ENCODE measurements around the gene SEC14L3.

Gene SEC14L3

GRCh38 chr22:30441088-30441487, 30.7 kb downstream of the SEC14L3 start:
- DNase-seq, result no peak

DNA sequence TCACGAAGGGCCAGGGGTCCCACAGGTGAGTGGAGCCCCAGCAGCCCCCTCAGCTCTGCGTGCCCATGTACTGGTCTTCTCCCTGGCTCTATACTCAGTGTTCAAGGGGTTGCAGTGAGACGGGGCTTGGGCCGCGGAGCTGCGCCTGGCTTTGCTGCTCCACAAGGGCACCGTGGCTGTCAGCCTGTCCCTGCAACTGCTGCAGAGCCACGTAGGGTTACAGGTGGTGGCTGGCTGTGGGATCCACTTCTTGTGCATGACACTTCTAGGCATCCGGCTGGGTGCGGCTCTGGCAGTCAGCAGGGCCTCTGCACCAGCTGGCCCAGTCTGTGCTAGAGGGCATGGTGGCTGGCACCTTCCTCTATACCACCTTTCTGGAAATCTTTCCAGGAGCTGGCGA, 32.0 kb downstream of the SEC14L3 start:
- DNase-seq, result no peak

GRCh38 chr22:30439226-30439625, 32.6 kb downstream of the SEC14L3 start:
- no peak for DNase-seq

DNA sequence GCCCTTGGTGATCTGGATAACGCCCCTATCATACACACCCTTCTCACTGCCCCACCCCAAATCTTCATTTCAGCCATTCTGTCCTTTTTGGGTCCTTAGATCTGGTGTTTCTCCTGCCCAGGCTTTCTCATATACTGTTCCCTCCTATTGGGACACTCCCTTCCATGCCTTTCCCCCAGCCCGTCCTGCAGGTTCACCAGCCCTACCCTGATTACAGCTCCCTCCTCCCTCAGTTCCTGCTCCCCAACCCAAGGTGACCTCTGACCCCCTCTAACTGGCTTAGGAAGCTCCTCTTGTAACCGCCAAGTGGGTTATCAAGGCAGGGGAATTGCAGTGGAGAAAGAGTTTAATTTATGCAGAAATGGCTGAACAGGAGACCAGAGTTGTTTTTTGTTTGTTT, 33.3 kb downstream of the SEC14L3 start:
- DNase-seq, result no peak

- no peak for DNase-seq
Observed at GRCh38 chr22:30436196-30436595, 35.6 kb downstream of the SEC14L3 start.

- DNase-seq, result peak; percentile 62
Observed at GRCh38 chr22:30435674-30436126, 36.1 kb downstream of the SEC14L3 start.

- DNase-seq, result no peak
Observed at GRCh38 chr22:30434843-30435242, 37.0 kb downstream of the SEC14L3 start.

- DNase-seq, result no peak
Observed at GRCh38 chr22:30433773-30434172, 38.0 kb downstream of the SEC14L3 start.

DNA sequence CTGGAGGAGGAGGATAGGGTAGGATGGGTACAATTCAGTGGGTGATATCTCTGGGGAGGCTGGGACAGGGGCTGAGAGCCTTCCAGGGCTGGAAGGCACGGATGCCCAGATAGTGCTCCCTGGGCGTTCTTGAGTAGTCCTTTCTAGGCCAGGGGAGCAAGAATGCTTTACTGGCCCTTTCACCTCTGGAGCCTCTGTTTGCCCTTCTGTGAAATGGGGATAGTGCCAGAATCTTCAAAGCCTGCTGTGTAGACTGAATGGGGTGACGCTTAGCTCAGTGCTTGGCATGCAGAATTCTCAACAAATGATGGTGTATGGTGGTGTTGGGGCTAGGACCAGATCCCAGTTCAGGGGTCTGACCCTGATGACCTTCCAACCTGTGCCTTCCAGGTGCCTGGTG, 38.6 kb downstream of the SEC14L3 start:
- DNase-seq, result no peak

DNA sequence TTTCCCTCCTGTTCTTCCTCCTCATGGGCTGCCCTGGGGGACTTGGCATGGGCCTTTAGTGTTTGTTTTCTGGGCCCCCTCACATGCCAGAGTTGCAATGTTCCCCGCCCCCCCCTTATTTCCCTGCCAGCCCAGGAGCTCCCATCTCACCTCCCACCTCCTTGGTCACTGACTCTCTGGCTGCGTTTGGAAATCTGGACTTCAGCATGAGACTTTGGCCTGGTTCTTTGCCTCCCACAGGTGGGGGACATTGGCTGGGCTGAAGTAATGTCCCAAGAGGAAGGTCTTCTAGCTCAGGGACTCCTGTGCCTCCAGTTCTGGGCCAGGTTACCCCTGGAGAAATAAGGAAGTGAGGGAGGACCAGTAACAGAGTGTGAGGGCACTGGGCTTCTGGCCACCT, 39.3 kb downstream of the SEC14L3 start:
- no peak for DNase-seq

- no peak for DNase-seq
Observed at GRCh38 chr22:30432096-30432495, 39.7 kb downstream of the SEC14L3 start.

DNA sequence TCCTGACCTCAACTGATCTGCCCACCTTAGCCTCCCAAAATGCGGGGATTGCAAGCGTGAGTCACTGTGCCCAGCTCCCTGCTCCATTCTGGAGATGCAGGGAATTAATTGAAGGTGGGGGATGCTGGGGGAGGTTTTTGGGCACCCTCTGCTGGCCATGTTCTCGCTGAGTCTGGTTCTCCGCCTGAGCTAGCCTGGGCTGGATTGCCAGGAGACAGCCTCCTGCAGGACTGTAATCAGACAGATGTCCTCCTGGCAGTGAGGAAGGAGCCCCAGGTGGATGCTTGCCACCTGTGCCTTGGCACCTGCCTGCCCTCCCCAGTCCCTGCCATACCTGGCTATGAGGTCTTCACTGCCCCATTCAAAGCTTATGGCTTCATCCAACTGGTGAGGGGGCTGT, 40.9 kb downstream of the SEC14L3 start:
- no peak for DNase-seq

DNA sequence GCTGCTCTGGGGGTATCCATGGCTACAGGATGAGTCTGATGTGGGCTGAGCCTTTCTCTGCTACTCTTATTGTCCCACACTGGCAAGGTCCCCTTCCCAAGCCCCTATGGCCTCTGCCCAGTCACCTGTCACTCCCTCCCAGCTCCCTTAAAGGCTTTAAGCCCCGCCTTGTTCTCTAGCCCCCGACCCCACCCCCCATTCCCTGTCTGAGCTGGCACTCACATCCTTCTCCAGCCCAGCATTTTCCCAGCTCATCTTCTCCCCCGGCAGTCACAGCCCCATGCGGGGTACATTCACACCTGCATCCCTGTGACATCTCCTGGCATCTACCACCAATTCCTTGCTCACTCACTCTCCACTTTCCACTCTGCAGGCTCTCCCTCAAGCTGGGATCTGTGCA, 41.9 kb downstream of the SEC14L3 start:
- no peak for DNase-seq

- DNase-seq, result no peak
Observed at GRCh38 chr22:30427871-30428270, 43.9 kb downstream of the SEC14L3 start.

GRCh38 chr22:30426388-30427353, 45.1 kb downstream of the SEC14L3 start:
- peak; percentile 43 for DNase-seq

- peak; percentile 44 for DNase-seq
Observed at GRCh38 chr22:30425616-30426387, 46.0 kb downstream of the SEC14L3 start, which contains the start of gene MTFP1. MTFP1 (plus strand) TSS chr22:30425768; CDS start chr22:30425880, 112 bp downstream.

DNA sequence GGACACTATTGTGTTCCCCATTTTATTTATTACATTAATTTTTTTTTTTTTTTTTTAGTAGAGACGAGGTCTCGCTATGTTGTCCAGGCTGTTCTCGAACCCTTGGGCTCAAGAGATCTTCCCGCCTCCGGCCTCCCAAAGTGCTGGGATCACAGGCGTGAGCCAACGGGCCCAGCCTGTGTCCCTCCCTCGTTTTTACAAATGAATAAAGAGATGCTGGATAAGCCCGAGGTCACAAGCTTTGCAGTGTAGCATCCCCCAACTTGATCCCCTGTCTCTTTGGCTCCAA, 46.5 kb downstream of the SEC14L3 start:
- no peak for DNase-seq

GRCh38 chr22:30424534-30425326, 47.1 kb downstream of the SEC14L3 start:
- no peak for DNase-seq

GRCh38 chr22:30423959-30424533, 47.8 kb downstream of the SEC14L3 start:
- peak; percentile 90 for DNase-seq

- peak; percentile 37 for DNase-seq
Observed at GRCh38 chr22:30423301-30423958, 48.4 kb downstream of the SEC14L3 start.

DNA sequence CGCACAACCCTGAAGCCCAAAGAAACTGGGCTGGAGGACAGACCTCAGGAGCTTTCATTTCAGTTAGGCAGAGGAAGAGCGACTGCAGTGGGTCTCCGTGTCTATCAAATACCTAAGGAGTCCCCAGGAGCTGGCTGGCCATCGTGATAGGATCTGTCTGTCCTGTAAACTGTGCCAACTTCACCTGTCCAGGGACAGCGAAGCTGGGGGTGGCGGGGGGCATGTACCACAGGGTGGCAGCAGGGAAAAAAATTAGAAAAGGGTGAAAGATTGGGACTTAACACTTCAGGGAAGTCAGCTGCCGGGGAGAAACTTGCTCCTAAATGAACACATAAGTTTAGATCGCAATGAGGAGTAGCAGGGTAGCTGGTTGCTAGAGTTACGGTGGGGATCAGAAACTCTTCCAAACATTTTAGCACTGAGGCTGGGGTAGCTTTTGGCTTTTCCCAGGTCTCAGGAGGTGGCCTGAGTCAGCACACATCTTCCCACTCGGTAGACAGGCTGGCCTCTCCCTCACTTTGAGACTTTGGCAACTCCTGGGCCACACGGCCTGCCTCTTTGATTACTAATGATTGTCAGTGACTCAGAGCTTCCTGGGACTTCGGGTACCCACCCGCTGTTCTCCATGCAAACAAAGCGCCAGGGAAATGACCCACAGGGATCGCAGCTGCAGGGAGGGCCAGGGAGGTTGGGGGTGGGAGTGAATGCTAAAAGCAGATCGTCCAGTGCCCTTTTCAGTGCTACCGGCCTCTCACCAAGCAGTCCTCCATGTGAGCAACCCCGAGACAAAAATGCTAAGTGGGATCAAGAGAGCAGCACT, 49.1 kb downstream of the SEC14L3 start:
- DNase-seq, result no peak

All from activated gamma-delta T cell (primary cell).